NCI-H1048 (cell line): ENCODE data around the gene MEOX1.
"Not testable (repeated sequence)": the region's sequence is repeated elsewhere in the genome, so short reads cannot be mapped to it uniquely, and the experiment has no call there.

Experiments used
- DNase-seq: peaks from one replicate; lab custom pipeline; 2025; lab: John Stamatoyannopoulos, UW

The MEOX1 gene

DNA sequence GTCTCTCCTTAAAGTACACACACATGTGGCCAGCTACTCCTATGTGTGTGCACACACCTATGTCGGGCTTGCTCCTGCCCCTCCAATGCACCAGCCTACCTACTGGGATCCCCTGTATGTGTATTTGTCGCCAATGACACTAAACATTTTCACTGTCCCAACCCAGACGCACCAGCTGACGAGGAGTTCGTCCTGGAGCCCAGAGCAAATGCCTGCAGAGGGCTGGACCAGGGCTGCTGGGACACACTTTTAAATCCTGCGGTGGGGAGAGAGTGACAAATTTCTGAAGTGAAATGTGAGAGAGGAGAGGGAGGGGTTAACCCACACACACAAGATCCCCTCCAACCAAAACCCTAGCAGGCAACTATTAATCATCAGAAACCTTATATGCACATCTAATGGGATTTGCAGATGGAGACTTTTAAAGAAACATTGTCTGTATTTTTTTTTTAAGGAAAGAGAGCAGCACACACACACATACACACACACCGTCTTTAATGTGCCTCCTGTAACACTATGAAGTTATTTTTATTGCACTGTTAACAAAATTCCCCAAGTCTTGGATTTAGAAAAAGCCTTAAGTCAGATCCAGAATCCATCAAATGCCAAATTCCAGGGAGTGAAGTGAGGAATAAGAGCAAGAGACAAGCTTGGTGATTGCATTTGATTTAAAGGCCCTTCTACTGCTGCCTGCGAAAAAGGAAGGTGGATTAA lies at the start of gene MEOX1:
MEOX1 (minus strand) TSS at position 224 of the 714 bp plus-strand sequence. CDS start 388 bp downstream, outside the sequence.
- no peak for DNase-seq

GRCh38 chr17:43710101-43710500 lies 48.4 kb upstream of the MEOX1 start:
- no peak for DNase-seq

- DNase-seq = no peak
Observed at GRCh38 chr17:43709210-43709609, 47.5 kb upstream of the MEOX1 start.

DNA sequence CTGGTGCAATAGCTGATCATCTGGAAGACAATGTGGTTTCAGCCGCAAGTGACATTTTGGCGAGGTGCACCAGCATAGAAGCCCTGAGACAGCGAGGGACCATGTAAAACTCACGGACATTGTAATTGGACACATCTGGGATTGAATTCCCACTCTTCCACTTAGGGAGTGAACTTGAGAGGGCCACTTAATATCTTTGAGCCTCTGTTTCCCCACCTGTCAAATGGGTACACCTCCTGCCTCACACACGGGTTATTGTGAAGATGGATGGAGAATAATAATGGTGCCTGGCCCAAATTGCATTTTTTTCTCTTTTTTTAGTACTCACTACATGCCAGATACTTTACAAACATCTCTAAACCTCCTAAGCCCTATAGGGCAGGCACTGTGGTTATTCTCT lies 45.5 kb upstream of the MEOX1 start:
- no peak for DNase-seq

- DNase-seq = no peak
Observed at GRCh38 chr17:43706235-43706634, 44.5 kb upstream of the MEOX1 start.

- DNase-seq = no peak
Observed at GRCh38 chr17:43703630-43704029, 41.9 kb upstream of the MEOX1 start.

DNA sequence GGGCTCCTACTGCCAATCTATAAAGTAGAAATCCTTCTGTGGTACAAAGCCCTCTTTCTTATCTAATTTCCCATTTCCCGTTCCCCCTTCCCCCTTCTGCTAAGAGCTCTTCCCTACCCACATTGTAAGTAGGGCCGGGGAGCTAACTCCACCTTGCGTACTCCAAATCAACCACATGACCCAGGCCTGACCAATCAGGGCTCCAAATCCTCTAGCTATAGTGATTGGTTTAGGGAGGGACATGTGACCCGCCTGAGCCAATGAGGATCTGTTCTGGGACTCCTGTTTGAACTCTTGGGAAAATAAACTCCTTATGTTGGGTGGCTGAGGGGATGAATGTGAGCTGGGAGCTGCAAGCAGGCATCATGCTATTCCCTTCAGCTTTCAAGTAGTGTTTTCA lies 40.9 kb upstream of the MEOX1 start:
- DNase-seq = no peak

GRCh38 chr17:43701318-43701743 lies 39.6 kb upstream of the MEOX1 start:
- no peak for DNase-seq

- no peak for DNase-seq
Observed at GRCh38 chr17:43699438-43699756, 37.7 kb upstream of the MEOX1 start.

GRCh38 chr17:43698678-43699437 lies 37.1 kb upstream of the MEOX1 start:
- DNase-seq = no peak

DNA sequence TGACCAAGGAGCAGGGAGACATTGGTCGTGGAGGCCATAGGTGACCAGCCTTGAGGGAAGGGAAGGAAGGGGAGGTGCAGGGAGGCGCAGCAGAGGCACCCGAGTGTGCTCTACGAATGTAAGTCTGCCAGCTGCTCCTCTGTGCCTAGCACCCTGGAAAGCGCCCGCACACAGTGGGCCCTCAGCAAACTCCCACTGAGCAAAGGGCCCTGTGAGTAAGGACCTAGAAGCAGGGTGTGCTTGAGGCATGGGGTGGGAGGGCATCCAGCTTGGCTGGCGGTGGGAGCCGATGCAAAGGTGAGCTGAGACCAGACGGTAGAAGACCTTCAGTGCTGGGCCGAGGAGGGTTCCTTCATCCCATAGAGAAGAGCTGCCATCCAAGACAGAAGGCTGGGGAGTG lies 36.2 kb upstream of the MEOX1 start:
- DNase-seq = no peak

DNA sequence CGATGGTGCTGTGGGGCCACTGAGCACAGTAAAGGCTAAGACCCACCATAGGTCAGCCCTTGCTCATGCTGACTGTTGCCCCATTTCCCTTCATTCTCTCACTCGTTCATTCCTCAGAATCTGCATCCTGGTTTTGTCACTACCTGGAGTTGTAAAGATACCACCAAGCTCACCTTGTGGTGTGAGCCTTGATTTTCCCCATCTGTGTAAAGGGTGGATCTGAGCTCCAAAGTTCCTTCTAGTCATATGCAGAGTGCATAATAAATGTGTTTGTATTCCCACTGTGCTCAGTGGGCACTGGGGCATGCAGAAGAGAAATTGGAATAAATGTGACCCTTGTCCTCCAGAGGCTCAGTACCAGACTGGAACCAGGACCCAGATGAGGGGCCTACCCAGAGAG lies 35.2 kb upstream of the MEOX1 start:
- no peak for DNase-seq

DNA sequence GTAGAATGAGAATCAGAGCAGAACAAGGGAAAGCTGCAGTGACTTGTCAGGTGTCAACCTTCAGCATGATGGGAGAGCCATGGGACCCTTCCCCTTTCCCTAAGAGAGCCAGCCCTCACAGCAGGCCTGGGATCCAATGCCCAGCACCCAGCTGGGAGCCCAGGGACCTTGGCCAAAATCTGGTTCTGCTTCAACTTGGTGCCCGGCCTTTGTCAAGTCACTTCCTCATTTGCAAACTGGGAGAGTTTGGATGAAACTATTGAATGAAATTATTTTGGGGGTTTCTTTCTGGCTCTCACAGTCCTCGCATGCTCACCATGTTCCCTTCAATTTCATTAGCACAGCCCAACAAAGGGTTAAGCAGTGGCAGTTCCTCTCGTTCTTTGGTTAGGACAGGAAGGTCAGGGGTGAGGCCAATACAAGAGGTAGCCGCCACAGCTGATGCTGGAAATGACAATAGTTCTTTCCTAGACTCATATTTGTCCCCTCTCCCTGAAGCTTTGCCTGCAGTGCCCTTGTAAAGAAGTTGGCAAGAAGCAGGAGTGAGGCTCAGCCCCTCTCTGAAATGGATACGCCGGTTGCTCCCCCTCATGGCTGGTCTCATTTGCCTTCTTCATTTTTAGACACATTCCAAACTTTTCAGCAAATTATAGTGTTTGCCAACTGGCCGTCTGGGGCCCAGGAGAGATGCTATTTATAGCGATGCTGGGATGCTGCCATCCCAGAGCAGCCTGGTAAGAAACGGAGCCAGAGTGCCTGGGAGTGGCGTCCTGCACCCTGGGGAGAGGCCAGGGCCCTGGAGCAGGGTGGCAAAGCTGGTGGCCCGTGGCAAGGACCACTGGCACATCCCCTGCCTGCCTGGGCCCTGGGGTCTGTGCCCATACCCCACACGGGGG lies 34.5 kb upstream of the MEOX1 start:
- no peak for DNase-seq

GRCh38 chr17:43694081-43694870 lies 32.6 kb upstream of the MEOX1 start:
- DNase-seq = peak; percentile 56

DNA sequence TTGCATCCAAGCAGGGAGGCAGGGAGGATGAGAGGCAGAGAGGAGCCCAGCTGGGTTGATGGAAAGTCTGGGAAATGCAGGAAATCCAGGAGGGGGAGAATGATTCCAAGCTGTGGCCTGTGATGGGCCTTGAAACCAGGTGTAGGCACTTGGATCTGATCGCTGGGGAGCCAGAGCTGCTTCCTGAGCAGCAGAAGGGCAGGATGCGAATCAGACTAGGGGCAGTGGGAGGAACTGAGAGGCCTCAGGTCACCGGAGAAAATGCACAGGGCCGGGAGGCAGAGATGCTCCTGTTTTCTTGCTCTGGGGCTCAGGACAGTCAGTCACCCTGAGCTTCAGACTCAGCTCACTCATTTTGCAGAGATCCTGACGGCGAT lies 29.6 kb upstream of the MEOX1 start:
- DNase-seq = no peak

GRCh38 chr17:43690624-43691316 lies 29.0 kb upstream of the MEOX1 start:
- no peak for DNase-seq

DNA sequence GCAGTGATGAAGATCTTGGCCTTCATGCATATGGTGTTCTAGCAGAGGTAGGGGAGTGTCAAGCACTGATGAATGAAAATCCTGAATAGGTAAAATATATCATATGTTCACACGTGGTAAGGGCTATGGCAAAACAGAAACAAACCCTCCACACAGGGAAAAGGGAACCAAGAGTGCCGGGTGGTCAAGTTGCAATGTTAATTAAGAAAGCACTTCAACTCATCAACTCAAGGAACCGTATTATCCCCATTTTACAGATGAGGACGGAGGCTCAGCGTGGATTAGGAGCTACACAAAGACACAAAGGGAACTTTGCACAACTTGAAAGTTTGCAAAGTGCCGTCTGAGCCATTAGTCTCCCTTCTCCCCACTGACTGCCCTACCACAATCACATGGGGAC lies 28.1 kb upstream of the MEOX1 start:
- DNase-seq = no peak

GRCh38 chr17:43689131-43689530 lies 27.4 kb upstream of the MEOX1 start:
- no peak for DNase-seq

DNA sequence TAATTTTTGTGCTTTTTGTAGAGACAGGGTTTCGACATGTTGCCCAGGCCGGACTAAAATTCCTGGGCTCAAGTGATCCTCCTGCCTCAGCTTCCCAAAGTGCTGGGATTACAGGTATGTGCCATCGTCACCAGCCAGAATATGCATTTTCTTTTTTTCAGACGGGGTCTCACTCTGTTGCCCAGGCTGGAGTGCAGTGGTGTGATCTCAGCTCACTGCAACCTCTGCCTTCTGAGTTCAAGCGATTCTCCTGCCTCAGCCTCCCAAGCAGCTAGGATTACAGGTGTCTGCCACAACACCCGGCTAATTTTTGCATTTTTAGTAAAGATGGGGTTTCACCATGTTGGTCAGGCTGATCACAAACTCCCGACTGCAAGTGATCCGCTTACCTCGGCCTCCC lies 25.2 kb upstream of the MEOX1 start:
- DNase-seq = not testable (repeated sequence)

GRCh38 chr17:43683928-43684653 lies 22.4 kb upstream of the MEOX1 start:
- no peak for DNase-seq

DNA sequence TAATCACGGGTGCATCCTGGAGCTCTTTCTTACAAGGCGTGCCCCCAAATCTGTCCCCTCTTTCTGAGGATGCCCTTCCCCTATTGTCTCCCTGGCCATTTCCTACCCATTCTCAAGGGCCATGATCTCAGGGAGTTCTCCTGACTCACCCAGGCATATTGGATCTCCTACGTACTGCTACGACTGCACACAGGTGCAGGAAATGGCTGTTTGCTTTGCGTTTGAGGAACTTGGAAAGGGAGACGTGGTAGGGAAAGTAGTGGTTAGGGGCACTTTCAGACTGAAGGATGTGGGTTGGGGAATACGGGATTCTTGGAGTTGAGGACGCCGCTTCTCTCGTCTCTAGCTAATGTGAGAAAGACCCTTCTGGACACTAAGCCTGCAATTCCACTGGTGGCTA lies 18.7 kb upstream of the MEOX1 start:
- DNase-seq = no peak
